ENCODE data around the gene FOXG1. TPM values are rescaled to one million over a fixed set of nuclear protein-coding genes. Genes with fewer than 3 reads are reported as not detected.

FOXG1 gene
- total and polyA plus RNA-seq, 8 donors = not detected

DNA sequence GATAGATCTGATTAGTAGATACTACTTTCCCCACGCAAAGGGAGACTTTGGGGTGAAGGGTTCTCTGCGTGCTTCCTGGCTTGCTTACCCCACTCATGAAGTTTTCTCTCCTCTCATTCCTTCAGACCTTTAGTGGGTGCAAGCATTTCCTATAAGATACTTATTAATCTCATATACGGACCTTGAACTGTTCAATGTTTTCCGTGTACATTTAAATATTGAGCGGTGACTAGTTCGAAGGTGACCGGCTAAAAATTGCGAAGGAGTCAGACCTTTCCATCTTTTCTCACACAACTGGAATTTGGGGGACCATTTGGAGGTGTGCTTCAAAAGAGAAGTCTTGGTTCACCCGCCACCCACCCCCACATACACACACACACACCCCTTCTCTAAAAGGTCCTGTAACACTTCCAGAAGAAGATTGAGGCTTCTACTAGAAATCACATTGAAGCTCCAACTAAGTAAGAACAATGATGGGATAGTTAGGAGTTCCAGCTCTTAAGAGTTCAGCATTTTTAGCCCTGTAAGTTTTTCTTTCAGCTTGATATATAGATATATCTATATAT lies 6.1 kb upstream of the FOXG1 start:
- FAIRE-seq (no peak), DNase-seq (no peak), ATAC-seq (no peak)
- TF ChIP-seq CTCF (IDR thresholded peaks at IDR 0.05) = no peak
- Histone ChIP-seq H3K4me1 (peaks cover 0 to 4% (median 0%) of the 10 kb centered on the region in 3 donors), H3K36me3 (no peaks in the 10 kb centered on the region), H3K9me3 (no peaks in the 10 kb centered on the region), H3K27me3 (peaks cover 5 to 74% (median 23%) of the 10 kb centered on the region in 4 donors), H3K27ac (no peak overlapping the region), H3K4me3 (no peak overlapping the region)
- intact Hi-C loops (cut with DNase I) = no loop called here
- 7 to 12% methylated on average over 9 of the region's 9 CpGs for WGBS, 2 donors

DNA sequence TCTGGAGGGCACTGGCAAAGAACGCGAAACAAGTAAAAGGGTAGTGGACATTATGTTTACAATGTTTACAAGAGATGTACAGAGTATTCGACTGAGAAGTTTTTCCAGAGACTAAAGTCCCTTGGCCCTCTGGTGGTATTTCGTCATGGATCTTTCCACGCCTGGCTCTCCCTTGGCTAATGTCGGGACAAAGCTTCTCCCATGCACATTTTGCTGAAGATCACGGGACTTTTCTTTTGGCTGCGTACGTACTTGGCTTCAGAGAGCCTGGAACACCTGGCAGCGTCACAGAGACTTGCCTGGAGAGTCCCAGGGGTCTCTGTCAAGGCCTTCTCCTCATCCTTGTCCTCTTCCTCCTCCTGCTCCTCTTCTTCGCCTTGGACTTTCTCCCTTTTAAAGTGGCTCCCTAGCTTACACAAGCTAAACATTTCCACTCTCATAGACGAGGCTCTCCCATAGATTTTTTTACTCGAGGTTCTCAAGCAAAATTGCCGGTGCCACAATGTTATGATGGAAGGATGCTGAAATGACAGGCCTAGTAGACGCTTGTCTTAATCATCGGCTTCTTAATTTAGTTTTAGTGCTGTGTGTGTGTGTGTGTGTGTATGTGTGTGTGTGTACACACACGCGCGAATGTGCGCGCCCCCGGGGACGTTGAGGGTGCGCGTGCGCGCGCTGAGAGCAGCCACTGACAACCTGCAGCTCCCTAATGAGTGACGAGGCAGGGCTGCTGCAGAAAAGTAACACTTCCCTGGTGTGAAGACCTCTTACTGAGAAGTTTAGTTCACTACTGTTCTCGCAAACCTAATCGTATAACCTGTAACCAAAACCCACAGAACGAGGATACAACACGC lies 4.9 kb upstream of the FOXG1 start:
- no peaks in the 10 kb centered on the region for H3K9me3 ChIP-seq
- H3K27ac ChIP-seq = no peak overlapping the region
- no peaks in the 10 kb centered on the region for H3K36me3 ChIP-seq
- H3K4me1 ChIP-seq = peaks cover 0 to 4% (median 0%) of the 10 kb centered on the region in 3 donors
- DNase-seq (no peak), ATAC-seq (no peak), FAIRE-seq (no peak)
- intact Hi-C loops (cut with DNase I) = no loop called here
- no peak for TF ChIP-seq CTCF (IDR thresholded peaks at IDR 0.05)
- 7% methylated on average over 33 of the region's 33 CpGs for WGBS, 2 donors
- H3K4me3 ChIP-seq = no peak overlapping the region
- H3K27me3 ChIP-seq = peaks cover 5 to 78% (median 24%) of the 10 kb centered on the region in 4 donors

- Histone ChIP-seq H3K4me1 (peaks cover 0 to 4% (median 0%) of the 10 kb centered on the region in 3 donors), H3K27ac (no peak overlapping the region), H3K4me3 (no peak overlapping the region), H3K27me3 (peaks cover 5 to 71% (median 23%) of the 10 kb centered on the region in 4 donors), H3K9me3 (no peaks in the 10 kb centered on the region), H3K36me3 (no peaks in the 10 kb centered on the region)
- ATAC-seq (no peak), DNase-seq (no peak), FAIRE-seq (no peak)
- WGBS, 2 donors = 18 to 21% methylated on average over 8 of the region's 8 CpGs
- intact Hi-C loops (cut with DNase I) = no loop called here
- no peak for TF ChIP-seq CTCF (IDR thresholded peaks at IDR 0.05)
These were observed 4.2 kb upstream of the FOXG1 start for GRCh38 chr14:28762303-28762954.

DNA sequence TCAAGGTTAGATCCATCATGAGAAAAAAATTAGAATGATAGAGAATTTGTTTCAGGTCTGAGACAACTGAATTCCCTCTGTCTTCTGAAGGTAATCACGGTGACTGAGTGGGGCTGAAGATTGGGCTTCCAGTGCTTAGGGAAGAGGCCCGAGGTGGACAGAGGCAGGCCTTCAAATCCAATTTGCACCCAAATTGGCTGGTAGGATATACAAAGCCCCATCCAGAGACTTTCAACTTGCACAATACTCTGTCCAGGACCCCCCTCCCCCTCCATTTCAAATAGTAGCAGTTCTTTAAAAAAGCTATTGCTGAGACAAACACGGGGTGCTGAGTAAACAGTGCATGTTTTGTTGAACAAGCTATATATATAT lies 3.6 kb upstream of the FOXG1 start:
- Histone ChIP-seq H3K27ac (no peak overlapping the region), H3K4me1 (peaks cover 0 to 4% (median 0%) of the 10 kb centered on the region in 3 donors), H3K4me3 (no peak overlapping the region), H3K36me3 (no peaks in the 10 kb centered on the region), H3K27me3 (peaks cover 5 to 70% (median 23%) of the 10 kb centered on the region in 4 donors), H3K9me3 (no peaks in the 10 kb centered on the region)
- DNase-seq (no peak), ATAC-seq (no peak), FAIRE-seq (no peak)
- intact Hi-C loops (cut with DNase I) = no loop called here
- 3 to 5% methylated on average over 3 of the region's 3 CpGs for WGBS, 2 donors
- TF ChIP-seq CTCF (IDR thresholded peaks at IDR 0.05) = no peak
